COLO668 (cell line): Measurements from ENCODE around the gene PECR.

Experiments
- DNase-seq: peaks from one replicate; lab custom pipeline; 2025; ENCODE audit not compliant: unreplicated experiment; lab: John Stamatoyannopoulos, UW

Gene PECR

GRCh38 chr2:216072473-216072872, 9.1 kb downstream of the PECR start:
- no peak for DNase-seq

- no peak for DNase-seq
Observed at GRCh38 chr2:216071111-216071851, 10.3 kb downstream of the PECR start.

- DNase-seq = no peak
Observed at GRCh38 chr2:216070195-216070594, 11.4 kb downstream of the PECR start.

GRCh38 chr2:216069028-216069427, 12.6 kb downstream of the PECR start:
- DNase-seq = no peak

- DNase-seq = no peak
Observed at GRCh38 chr2:216066230-216066629, 15.4 kb downstream of the PECR start.

- no peak for DNase-seq
Observed at GRCh38 chr2:216064665-216065064, 16.9 kb downstream of the PECR start.

- DNase-seq = no peak
Observed at GRCh38 chr2:216064014-216064630, 17.5 kb downstream of the PECR start.

- DNase-seq = no peak
Observed at GRCh38 chr2:216059233-216059834, 22.3 kb downstream of the PECR start.

- DNase-seq = no peak
Observed at GRCh38 chr2:216057688-216058193, 23.9 kb downstream of the PECR start.

GRCh38 chr2:216056739-216057138, 24.9 kb downstream of the PECR start:
- no peak for DNase-seq

GRCh38 chr2:216055680-216056079, 25.9 kb downstream of the PECR start:
- no peak for DNase-seq

GRCh38 chr2:216052420-216052819, 29.2 kb downstream of the PECR start:
- DNase-seq = no peak

- no peak for DNase-seq
Observed at GRCh38 chr2:216051350-216051749, 30.3 kb downstream of the PECR start.

- DNase-seq = no peak
Observed at GRCh38 chr2:216049452-216049851, 32.2 kb downstream of the PECR start.

GRCh38 chr2:216047397-216047796, 34.2 kb downstream of the PECR start:
- DNase-seq = no peak

- no peak for DNase-seq
Observed at GRCh38 chr2:216044883-216045486, 36.6 kb downstream of the PECR start.

GRCh38 chr2:216043949-216044348, 37.7 kb downstream of the PECR start:
- DNase-seq = no peak

- no peak for DNase-seq
Observed at GRCh38 chr2:216041438-216041837, 40.2 kb downstream of the PECR start.

- no peak for DNase-seq
Observed at GRCh38 chr2:216039918-216040317, 41.7 kb downstream of the PECR start.

- DNase-seq = peak; percentile 61
Observed at GRCh38 chr2:216034065-216034464, 47.5 kb downstream of the PECR start.

GRCh38 chr2:216033403-216033802, 48.2 kb downstream of the PECR start:
- no peak for DNase-seq
